NCI-H2196 treated with DMSO at 0.1 percent for 48 hours (cell line): ENCODE measurements around the gene BTAF1.
"Not testable (repeated sequence)": the region's sequence is repeated elsewhere in the genome, so short reads cannot be mapped to it uniquely, and the experiment has no call there.

Experiments
- DNase-seq: peaks from one replicate; lab custom pipeline; 2025; ENCODE audit not compliant: unreplicated experiment; lab: John Stamatoyannopoulos, UW

The BTAF1 gene

DNA sequence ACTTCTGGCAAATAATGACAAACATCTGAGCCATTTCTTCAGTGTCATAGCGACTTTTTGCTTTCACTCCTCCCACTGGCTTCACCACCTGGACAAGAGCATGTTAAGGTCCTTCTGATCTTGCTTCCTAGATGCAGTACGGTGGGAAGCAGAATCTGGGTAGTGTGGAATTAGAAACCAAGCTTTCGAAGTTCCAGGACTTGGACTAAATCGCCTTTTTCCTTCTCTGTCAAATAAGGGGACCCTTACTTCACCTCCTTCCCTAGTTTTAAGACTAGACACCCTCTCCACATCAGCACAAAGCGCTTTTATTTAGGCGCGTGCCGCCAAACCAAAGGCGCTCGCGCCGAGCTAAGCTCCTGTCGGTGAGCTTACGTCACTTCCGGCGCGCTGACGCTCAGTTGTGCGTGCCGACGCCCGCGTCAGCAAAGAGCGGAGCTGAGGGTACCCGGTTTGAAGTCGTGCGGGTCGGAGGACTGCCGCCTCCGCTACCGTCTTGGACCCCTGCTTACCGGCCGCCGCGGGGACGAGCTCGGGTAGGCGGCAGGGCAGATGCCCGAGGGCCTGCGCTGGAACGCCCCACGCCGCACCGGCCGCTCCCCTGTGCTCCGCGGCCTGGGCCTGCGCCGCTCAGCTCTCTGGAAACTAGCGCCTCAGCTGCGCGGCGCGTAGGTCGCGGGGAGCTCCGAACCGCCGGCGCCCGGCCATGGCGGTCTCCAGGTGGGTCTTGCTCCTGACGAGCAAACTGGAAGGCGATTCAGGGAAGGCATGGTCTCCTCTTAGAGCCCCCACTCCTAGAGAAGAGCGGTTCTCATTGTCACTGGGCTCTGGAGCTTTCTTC lies at the start of gene BTAF1:
Gene BTAF1, plus strand, starts transcription at position 400 of the 841 bp plus-strand sequence. Its CDS starts 307 bp downstream, at position 707.
- DNase-seq = peak; percentile 31

DNA sequence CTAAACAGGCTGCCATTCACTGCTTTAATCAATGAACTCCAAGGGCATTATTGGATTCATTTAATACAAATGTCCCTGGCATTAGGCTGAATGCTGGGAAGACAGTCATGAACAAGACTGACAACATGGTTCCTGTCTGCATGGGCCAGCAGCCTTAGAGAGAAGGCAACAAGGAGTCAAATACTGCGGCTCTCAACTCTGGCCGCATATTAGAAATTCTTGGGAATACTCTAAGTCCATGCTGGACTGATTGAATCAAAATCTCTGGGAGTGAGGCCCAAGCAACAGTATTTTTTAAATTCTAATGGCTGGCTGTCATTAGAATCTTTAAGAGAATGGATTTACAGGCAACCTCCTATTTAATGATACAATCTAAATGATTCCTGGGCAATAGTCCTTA lies 48.4 kb upstream of the BTAF1 start:
- DNase-seq = no peak

DNA sequence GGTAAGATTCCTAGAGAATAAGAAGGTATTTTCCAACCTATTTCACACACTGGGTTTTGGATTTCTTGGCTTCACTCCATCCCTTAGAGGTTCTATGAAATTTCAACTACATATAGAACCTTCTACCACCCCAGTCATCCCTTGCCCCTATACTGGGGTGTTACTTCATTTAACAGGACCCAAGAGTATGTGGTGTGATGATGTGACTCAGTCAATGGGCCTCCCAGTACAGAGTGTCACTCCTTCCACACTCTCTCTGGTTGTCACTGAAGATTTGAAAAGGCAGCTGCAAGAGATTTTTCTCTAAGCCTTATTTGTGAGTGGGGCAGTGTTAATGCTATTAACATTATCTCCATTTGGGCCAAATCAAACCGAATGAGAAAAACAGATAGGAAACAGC lies 47.8 kb upstream of the BTAF1 start:
- DNase-seq = no peak

DNA sequence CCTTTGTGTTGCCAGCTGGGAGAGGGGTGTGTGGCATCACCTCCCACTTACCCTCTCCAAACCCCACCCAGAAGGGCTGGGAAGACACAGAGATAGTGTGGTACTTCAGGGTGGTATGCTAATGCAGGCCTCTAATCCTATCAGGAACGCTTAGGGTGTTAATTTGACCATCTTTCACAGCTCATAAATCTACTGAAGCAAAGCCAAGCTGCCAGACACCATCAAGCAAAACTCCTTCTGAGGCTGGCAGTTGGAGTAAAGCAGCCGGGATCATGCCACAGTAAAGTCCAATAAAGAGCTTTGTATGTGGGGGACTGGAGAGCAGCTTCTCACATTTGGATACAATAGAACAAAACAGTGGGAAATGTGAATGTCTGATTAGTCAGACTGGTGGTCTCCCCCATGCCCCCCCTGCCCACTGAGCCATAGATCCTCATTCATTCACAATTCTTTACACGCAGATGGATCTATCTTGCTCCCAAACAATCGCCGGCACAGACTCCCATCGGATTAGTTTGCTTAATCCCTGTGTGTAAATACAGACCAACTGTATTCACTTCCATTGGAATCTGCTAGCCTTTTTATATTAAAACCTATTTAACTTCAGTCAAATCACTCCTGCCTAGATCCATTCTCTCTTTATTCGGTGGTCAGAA lies 43.9 kb upstream of the BTAF1 start:
- DNase-seq = no peak

DNA sequence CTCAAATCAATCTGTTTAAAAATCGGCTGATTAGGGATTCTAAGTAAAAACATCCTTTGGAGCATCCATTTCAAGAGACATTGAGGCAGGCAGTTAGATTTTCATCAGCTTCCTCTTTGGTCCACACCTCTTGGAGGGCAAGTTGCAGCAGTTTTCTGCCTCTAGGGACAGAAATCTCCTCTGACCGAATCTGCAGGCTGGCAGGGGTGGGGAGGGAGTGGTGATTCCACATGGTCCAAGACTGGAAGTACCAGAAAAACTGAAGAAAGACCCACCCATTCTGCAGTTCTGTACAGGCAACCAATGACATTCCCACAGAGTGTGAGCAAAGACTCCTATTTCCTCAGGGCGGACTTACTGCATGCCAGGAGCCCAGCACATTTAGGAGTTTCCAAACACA lies 43.3 kb upstream of the BTAF1 start:
- DNase-seq = no peak

DNA sequence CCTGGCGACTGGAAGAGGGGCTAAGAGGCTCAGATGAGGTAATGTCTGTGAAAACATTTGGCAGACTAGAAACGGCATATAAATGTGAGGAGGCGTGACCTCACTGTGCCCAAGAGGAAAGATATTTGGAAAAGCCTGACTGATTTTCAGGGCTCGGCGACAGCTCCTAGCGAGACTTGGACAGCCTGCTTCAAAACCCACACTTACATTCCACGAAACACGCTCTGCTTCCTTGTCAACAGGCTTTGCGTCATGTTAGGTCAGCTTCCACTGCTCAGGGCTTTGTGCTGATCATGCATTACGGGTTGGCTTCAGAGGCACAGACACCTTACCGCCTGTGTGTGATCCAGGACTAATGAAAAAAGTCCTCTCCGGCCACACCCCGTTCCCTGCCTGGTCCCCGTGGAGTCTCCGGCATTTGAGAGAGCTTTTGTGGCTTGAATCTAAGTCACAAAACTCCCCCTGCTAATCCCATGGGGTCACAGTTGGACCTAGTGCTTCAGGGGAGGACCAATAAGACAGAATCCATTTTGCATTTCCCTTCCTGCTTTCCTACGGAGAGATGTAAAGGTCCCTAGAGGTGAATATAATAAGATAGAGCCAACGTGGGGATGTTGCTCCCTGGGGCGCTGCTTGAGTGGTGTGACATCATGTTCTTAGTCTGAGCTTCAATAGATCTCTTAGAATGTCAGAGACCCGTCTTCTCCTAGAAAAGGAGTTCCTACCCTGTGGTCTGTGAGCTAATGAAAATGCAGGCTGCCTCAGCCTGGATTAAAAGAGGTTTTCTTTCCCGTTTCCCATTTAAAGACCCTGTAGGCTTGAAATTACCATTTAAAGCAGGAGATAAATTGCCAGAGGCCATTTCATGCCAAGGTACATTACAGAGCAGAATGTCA lies 39.8 kb upstream of the BTAF1 start:
- no peak for DNase-seq

DNA sequence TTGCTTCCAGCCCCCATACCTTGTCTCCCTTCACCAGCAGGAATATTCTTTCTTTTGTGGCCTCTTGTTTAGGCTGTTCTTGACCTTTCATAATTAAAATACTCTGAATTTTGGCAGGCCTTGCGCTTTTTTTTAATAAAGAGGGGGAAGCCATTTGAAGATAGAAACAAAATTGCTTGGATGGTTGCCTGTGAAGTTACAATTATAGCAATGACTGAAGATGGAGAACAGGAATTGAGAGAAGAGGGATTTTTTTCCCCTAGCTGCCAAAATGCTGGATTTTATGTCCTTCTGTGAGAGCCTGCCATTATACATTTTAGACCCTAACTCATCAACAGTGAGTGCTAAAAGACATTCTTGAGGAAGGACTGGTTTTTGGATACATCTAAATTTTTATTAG lies 39.0 kb upstream of the BTAF1 start:
- no peak for DNase-seq

DNA sequence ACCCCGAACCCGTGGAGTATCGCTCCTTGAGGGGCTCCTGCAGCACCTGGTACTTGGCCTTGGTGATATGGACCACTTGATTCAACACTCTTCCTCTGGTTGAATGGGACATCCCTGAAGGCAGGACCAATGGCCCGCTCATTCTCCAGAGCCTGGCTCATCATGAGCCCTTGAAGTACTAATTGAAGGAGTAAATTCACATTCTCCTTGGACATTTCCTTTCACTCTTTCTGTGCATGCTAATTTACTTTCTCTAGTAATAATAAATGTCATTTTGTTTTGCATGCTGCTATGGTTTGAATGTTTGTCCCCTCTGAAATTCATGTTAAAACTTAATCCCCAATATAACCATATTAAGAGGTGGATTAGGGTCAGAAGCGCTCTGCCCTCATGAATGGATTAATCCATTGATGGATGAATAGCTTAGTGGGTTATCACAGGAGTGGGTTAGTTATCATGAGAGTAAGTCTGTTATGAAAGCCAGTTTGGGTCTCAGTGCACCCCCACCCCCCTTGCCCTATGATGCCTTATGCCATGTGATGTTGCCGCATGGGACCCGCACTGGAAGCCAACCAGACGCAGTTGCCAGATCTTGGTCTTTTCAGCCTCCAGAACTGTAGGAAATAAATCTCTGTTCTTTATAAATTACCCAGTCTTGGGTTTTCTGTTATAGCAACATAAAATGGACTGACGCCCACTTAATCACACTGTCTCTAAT lies 38.0 kb upstream of the BTAF1 start:
- no peak for DNase-seq

DNA sequence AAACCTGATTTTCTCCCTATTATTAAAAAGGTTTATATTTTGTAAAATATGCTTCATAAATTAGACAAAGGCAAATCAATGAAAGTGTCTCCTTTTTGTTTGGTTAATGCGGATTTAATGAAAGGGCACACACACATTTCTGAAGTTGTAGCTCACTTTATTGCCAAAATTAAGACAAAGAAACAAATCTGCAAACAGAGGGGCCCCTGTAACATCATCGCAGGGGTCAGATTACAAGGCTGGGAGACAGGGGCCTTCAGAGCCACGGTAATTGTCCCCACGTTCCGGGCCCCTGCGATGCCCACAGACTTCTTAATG lies 36.7 kb upstream of the BTAF1 start:
- DNase-seq = no peak

DNA sequence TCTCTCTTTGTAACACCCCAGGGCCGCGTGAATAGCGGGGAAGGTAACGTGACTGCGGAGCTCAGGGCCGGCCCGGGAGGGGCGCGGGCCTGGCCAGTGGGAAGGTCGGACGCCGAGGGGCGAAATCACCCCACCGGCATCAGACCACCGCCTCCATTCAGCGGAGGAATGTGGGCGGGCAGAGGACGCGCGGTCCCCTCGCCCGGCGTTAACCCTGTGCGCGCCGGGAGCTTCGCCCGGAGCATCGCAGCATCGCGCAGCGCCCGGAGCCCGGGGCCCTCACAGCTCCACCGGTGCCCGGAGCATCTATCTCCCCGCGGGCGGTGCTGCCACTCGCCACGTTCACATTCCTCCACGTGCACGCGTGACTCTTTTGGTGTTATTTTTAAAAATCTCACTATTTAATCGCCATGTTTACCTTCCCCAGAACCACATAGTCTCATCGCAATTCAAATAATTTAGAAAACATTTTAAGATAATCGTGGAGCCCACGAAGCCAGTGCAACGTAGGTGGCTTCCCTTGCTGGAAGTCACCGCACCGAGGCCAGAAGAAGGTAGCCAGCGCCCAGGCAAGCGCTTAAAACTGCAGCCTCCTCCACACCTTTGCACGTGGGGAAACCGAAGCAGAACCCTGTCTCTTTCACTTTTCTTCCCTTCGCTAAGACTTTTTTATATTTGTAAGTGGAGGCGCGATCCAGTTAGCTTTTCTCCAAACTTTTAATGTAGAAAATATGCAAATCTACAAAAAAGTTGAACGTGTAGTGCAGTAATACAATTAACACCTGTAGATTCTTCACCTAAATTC lies 36.1 kb upstream of the BTAF1 start:
- DNase-seq = no peak

DNA sequence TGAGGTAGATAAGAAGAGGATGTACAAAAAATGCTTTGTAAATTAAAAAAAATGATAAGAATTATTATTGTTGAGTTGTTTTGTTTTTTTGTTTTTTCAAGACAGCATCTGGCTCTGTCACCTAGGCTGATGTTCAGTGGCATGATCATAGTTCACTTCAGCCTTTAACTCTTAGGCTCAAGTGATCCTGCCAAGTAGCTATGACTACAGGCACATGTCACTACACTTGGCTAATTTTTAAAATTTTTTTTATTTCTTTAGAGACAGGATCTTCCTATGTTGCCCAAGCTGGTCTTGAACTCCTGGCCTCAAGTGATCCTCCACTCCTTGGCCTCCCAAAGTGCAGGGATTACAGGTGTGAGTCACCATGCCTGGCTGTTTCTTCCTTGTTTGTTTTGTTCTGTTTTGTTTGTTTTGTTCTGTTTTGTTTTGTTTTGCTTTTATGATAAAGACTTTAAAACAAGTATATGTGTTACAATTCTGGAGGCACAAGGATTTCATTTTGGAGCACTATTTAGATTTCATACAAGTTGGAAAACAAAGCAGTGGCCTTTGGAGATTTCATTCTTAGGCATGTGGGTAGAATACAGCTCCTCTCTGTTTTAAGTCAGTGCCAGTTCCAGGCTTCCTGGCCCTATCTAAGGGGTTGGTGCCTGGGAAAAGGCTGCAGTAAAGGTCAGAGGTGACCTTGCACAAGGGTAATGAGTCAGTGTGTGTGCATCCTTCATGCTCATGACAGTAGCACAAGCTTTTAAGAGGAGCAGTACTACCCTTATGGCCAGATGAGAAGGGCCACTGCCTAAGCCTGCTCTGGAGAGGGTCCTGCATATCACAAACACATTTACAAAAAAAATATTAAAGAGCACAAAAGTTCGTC lies 32.2 kb upstream of the BTAF1 start:
- no peak for DNase-seq

DNA sequence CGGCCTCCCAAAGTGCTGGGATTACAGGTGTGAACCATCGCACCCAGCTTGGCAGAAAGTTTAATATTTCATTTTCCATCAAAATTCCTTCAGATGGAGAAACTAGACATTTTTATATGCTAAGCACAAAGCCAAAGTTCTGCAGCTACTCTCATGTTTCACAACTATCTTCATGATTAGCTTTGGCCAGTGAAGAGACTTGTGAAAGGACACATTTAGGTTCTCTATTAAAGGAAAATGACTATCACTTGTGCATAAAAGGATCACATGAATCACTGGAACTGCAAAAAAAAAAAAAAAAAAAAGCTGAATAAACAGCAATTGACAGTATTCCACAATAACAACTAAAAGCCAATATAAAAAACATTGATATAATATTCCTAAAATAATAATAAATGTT lies 30.5 kb upstream of the BTAF1 start:
- no peak for DNase-seq

DNA sequence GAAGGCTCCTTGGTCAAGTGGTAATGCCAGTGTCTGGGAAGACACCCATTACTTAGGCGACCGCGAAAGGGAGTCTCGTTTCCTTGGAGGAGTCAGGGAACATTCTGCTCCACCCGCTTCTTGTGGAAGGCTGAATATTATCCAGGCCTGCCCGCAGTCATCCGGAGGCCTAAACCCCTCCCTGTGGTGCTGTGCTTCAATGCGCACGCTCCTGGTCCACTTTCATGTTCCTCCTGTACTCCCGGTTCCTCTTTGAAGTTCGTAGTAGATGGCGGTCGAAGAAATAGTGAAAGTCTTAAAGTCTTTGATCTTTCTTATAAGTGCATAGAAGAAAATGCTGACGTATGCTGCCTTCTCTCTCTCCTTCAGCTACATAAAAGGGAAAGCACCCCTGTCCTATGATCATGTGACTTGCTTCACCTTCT lies 29.3 kb upstream of the BTAF1 start:
- DNase-seq = not testable (repeated sequence)

DNA sequence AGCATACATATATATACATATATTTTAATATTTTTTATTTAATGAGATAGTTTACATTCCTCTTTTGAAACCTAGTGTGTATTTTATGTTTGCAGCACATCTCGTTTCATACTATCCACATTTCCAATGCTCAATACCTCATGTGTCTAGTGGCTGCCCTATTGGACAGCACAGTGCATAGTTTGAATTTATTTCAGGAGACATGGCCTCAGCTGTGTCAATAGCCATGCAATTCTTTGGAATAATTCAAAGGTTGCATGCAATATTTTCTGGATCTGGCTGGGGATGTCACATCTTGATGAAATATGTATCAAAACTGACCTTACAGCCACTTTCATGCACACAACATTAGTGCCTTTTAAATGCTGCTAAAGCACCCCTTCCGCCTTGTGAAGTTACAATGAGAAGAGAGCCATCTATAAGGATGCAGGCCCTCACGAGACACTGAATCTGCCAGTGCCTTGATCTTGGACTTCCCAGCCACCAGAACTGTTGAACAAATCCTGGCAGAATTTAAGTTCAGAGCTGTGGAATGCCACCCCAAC lies 27.3 kb upstream of the BTAF1 start:
- DNase-seq = no peak

DNA sequence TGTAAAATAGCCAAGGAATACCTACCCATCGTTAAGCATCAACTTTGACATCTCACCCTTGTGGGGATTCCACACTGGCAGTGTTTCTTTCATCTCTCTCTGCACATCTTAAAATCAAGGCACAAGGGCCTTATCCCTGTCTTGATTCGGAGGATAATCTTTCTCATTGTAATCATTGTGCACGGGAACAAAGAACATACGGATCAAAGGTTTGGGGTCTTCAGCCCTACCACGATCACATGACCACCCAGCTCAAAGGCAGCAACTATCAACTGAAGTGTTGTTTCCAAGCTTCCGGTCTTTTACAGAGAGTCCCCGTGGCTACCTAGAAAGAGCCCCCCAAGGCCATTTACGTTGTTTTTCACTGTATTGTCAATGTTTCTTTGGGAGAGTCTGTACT lies 26.1 kb upstream of the BTAF1 start:
- no peak for DNase-seq

DNA sequence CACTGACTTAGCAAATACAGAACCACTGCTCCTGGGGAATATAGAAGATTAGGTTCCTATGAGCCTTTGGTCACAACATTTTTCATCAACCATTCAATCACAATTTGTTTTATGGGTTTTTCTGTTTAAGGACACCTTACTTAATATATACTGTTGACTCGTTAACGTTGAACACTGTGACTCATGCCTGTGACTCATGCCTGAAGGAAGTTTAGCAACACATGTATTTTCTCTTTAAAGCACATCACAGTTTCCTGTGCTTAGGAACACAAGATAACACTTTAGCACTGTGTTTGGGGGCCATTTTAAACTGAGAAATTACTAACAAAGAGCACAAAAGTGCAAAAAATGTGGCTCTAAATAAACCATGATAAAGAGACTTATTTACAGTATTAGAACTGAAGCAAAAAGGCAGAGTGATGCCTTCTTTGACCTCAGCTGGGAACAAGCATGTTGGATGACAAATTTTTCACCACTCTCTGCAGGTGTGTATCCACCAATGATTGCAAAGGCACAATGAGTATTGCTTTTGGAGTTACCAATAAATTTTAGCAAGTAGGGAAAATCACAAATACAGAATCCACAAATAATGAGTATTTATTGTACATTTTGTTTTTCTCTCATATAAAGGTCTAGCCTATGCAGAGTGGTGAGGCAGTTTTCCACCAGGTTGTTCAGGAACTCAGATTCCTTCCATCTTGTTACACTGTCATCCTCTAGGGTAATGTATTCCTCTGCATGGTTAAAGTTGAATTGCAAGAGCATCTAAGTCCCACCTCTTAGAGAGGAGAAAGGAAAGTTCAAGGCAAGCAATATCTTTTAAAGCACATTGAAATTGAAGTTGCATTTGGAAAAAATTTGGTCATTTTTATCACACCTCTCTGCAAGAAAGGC lies 21.5 kb upstream of the BTAF1 start:
- no peak for DNase-seq

DNA sequence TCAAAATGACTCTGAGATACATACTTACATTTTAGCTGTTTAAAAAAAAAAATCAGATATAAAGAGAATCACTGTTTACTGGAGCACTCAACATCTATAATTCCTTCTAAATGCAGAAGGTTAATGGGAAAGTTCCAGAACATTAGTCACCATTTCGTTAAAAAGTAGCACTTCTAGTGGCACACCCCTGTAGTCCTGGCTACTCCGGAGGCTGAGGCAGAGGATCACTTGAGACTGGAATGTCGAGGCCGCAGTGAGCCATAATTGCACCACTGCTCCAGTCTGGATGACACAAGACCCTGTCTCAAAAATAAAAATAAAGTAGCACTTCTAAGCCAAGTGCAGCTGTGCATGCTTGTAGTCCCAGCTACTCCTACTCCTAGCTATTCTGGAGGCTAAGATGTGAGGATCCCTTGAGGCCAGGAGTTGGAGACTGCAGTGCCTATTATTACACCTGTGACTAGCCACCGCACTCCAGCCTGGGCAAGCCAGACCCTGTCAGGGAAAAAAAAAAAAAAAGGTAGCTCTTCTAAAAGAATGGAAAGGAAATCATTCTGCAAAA lies 16.5 kb upstream of the BTAF1 start:
- DNase-seq = no peak

DNA sequence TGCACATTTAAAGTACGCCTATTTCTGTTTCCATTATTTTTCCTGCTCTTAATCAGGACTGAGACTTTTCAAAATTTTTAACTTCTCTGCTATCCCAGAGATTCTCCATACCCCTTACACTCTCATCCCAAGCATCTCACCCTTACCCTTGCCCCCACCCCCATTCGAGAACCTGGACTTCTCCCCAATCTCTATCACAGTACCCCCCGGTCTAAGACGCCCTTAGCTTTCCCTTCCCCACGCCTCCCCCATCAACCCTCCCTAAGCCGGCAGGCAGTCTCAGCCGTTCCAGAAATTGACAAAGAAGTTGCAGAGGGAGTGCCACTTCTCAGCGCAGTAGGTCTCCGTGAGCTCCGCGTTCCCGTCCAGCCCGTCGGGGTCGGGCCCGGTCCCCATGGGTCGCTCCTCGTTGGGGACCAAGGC lies 15.6 kb upstream of the BTAF1 start:
- no peak for DNase-seq
